Suppressor macrophage treated with lipopolysaccharide for 1 hour (primary cell): ENCODE measurements around the gene TRIM43B.
"Not testable (repeated sequence)": the region's sequence is repeated elsewhere in the genome, so short reads cannot be mapped to it uniquely, and the experiment has no call there.

Experiments used
- DNase-seq, 3 donors: peaks; one replicate each; pipeline ENCODE4 v3.0.0-alpha.2; 2020 to 2022

Gene TRIM43B

GRCh38 chr2:95433373-95433772 is 51.2 kb downstream of the TRIM43B start:
- DNase-seq, result not testable (repeated sequence)

GRCh38 chr2:95429748-95430467 is 54.6 kb downstream of the TRIM43B start:
- not testable (repeated sequence) for DNase-seq

GRCh38 chr2:95427196-95427867 is 57.2 kb downstream of the TRIM43B start:
- not testable (repeated sequence) for DNase-seq
